ENCODE measurements around the gene MICAL2. TPM values are rescaled to one million over a fixed set of nuclear protein-coding genes. Genes with fewer than 3 reads are reported as not detected.

The MICAL2 gene
- total and polyA plus RNA-seq, 2 donors (not counting 3 experiments of a cell fraction or from before 2014, with no cell fraction given) = 67.6 to 200 TPM

- Histone ChIP-seq H2AFZ (ENCODE audit: low read depth, low read length) (no peak overlapping the region), H3K27ac (ENCODE audit: insufficient read depth, low read depth, low read length) (no peak overlapping the region), H3K9ac (replicated peaks; ENCODE audit: extremely low read depth, insufficient read depth, low read length) (no peak overlapping the region), H3K9me1 (replicated peaks; ENCODE audit: control insufficient read depth, extremely low read depth, insufficient read depth, low read length) (no peaks in the 10 kb centered on the region), H3K27me3 (ENCODE audit: control insufficient read depth in 2 of 2, insufficient read depth in 2 of 2, low read length in 2 of 2) (no peaks in the 10 kb centered on the region), H3K79me2 (ENCODE audit: control insufficient read depth, insufficient read depth, low read length) (no peaks in the 10 kb centered on the region), H3K4me3 (replicated peaks in 1 of 3; ENCODE audit: insufficient read depth in 1 of 3, low read depth in 1 of 3, low read length in 3 of 3) (no peak overlapping the region), H3K4me1 (ENCODE audit: control insufficient read depth, extremely low read depth, insufficient read depth, low read length) (peaks cover 21% of the 10 kb centered on the region), H3K36me3 (ENCODE audit: control insufficient read depth in 2 of 2, extremely low read depth in 1 of 2, insufficient read depth in 2 of 2, low read length in 2 of 2) (no peaks in the 10 kb centered on the region), H4K20me1 (replicated peaks; ENCODE audit: control insufficient read depth, extremely low read depth, insufficient read depth, low read length) (no peaks in the 10 kb centered on the region), H3K4me2 (ENCODE audit: insufficient read depth, low read length) (no peak overlapping the region), H3K9me3 (replicated peaks; ENCODE audit: control insufficient read depth, insufficient read depth, low read length) (no peaks in the 10 kb centered on the region)
- ChIA-PET CTCF (interaction anchor here (1.6 kb wide), 1 partner anchor 9 kb away, joined by 5 read pairs; no protein-coding TSS in a partner anchor), POLR2A (no interaction called here)
- dilution Hi-C loops (cut with MboI; ENCODE audit: extremely low pct_ligation_motif_present, low sequenced_read_pairs) = no loop called here
- BruUV-seq (replicated peaks) = no TSS peak
- FAIRE-seq (no peak), DNase-seq (ENCODE audit: low read depth, low spot score) (no peak)
- TF ChIP-seq POLR2AphosphoS5 (IDR thresholded peaks at IDR 0.05; ENCODE audit: insufficient read depth, low read depth, low read length) = no peak
- TF ChIP-seq MYC (IDR thresholded peaks at IDR 0.05; ENCODE audit: low read depth, low read length) = no peak
- TF ChIP-seq, protein P1, sequence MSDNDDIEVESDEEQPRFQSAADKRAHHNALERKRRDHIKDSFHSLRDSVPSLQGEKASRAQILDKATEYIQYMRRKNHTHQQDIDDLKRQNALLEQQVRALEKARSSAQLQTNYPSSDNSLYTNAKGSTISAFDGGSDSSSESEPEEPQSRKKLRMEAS (IDR thresholded peaks at IDR 0.05; ENCODE audit: insufficient read depth, insufficient read length) = no peak
- no peak for TF ChIP-seq POLR2A (IDR thresholded peaks at IDR 0.05; ENCODE audit: low read depth, low read length)
- no peak for TF ChIP-seq FOS (IDR thresholded peaks at IDR 0.05; ENCODE audit: borderline replicate concordance, insufficient read depth, low read length)
- no peak for TF ChIP-seq JUN (IDR thresholded peaks at IDR 0.05; ENCODE audit: borderline replicate concordance, insufficient read depth, insufficient read length, low read depth)
- intact Hi-C loops (cut with micrococcal nuclease) = no loop called here
Observed at GRCh38 chr11:12271241-12271640, 160.9 kb downstream of the MICAL2 start.

DNA sequence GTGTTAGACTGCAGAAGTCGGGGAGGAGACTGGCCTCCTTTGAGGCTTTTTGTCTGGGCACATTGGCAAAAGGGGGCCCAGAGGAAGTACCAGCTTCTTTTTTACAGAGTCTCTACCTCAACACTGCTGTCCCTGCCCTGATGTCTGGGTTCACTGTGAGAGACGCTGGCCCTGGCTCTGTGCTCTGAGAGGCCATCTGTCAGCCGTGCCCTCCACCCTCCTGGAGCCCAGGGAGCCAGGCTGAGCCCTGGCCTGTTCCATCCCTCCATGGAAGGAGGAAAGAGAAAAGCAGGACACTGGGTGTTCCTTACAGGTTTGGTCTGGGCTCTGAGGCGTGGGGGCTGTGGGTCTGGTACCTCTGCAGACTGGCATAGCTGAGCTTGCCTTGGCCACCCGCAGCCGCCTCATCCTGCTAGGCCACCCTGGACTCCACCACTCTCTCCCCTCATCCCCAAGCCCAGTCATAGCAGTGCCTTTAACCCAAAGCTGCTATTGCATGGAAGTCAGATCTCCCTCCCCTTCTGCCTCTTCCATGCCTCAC lies 161.5 kb downstream of the MICAL2 start:
- dilution Hi-C loops (cut with MboI; ENCODE audit: extremely low pct_ligation_motif_present, low sequenced_read_pairs) = no loop called here
- intact Hi-C loops (cut with micrococcal nuclease) = no loop called here
- no TSS peak for BruUV-seq (replicated peaks)

More for the DNA sequence above, 161.5 kb downstream of the MICAL2 start:
- Histone ChIP-seq H3K9me3 (replicated peaks; ENCODE audit: control insufficient read depth, insufficient read depth, low read length) (no peaks in the 10 kb centered on the region), H3K4me2 (ENCODE audit: insufficient read depth, low read length) (no peak overlapping the region), H4K20me1 (replicated peaks; ENCODE audit: control insufficient read depth, extremely low read depth, insufficient read depth, low read length) (no peaks in the 10 kb centered on the region), H3K27ac (ENCODE audit: insufficient read depth, low read depth, low read length) (no peak overlapping the region), H3K4me3 (replicated peaks in 1 of 3; ENCODE audit: insufficient read depth in 1 of 3, low read depth in 1 of 3, low read length in 3 of 3) (no peak overlapping the region), H3K9me1 (replicated peaks; ENCODE audit: control insufficient read depth, extremely low read depth, insufficient read depth, low read length) (no peaks in the 10 kb centered on the region), H2AFZ (ENCODE audit: low read depth, low read length) (no peak overlapping the region), H3K79me2 (ENCODE audit: control insufficient read depth, insufficient read depth, low read length) (no peaks in the 10 kb centered on the region), H3K4me1 (ENCODE audit: control insufficient read depth, extremely low read depth, insufficient read depth, low read length) (peaks cover 21% of the 10 kb centered on the region), H3K9ac (replicated peaks; ENCODE audit: extremely low read depth, insufficient read depth, low read length) (no peak overlapping the region), H3K36me3 (ENCODE audit: control insufficient read depth in 2 of 2, extremely low read depth in 1 of 2, insufficient read depth in 2 of 2, low read length in 2 of 2) (no peaks in the 10 kb centered on the region), H3K27me3 (ENCODE audit: control insufficient read depth in 2 of 2, insufficient read depth in 2 of 2, low read length in 2 of 2) (no peaks in the 10 kb centered on the region)
- TF ChIP-seq, protein P1 (IDR thresholded peaks at IDR 0.05; ENCODE audit: insufficient read depth, insufficient read length) = no peak
- TF ChIP-seq JUN (IDR thresholded peaks at IDR 0.05; ENCODE audit: borderline replicate concordance, insufficient read depth, insufficient read length, low read depth) = no peak
- no peak for TF ChIP-seq EZH2 (IDR thresholded peaks at IDR 0.05; ENCODE audit: borderline replicate concordance, low read depth, low read length, severe bottlenecking)
- no peak for TF ChIP-seq FOS (IDR thresholded peaks at IDR 0.05; ENCODE audit: borderline replicate concordance, insufficient read depth, low read length)
- TF ChIP-seq, protein P2, sequence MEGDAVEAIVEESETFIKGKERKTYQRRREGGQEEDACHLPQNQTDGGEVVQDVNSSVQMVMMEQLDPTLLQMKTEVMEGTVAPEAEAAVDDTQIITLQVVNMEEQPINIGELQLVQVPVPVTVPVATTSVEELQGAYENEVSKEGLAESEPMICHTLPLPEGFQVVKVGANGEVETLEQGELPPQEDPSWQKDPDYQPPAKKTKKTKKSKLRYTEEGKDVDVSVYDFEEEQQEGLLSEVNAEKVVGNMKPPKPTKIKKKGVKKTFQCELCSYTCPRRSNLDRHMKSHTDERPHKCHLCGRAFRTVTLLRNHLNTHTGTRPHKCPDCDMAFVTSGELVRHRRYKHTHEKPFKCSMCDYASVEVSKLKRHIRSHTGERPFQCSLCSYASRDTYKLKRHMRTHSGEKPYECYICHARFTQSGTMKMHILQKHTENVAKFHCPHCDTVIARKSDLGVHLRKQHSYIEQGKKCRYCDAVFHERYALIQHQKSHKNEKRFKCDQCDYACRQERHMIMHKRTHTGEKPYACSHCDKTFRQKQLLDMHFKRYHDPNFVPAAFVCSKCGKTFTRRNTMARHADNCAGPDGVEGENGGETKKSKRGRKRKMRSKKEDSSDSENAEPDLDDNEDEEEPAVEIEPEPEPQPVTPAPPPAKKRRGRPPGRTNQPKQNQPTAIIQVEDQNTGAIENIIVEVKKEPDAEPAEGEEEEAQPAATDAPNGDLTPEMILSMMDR (IDR thresholded peaks at IDR 0.05; ENCODE audit: extremely low read depth in 1 of 2, insufficient read depth in 1 of 2, low read depth in 1 of 2, low read length in 2 of 2) = no peak
- no peak for TF ChIP-seq MYC (IDR thresholded peaks at IDR 0.05; ENCODE audit: low read depth, low read length)
- ChIA-PET CTCF (interaction anchor here (1.6 kb wide), 1 partner anchor 10 kb away, joined by 5 read pairs; no protein-coding TSS in a partner anchor), POLR2A (no interaction called here)
- DNase-seq (ENCODE audit: low read depth, low spot score) (no peak), FAIRE-seq (no peak)

All from endothelial cell of umbilical vein (primary cell).